OCI-LY3 (cell line): ENCODE results near the gene PRKCE.

Experiments used
- CTCF ChIP-seq: fragments of 200-600, 300-600 bp; sonication (generic); IDR thresholded peaks from 2 replicates; pipeline ENCODE4 v1.5.1; 2014; ENCODE audit warnings: antibody characterized with exemption, low read length, low read depth
- EZH2phosphoT487 ChIP-seq: fragments of 200-600 bp; shearing (Covaris generic); IDR thresholded peaks from 2 replicates; pipeline ENCODE4 v1.6.1; 2018; ENCODE audit warnings: antibody characterized with exemption, mixed run types, low read depth

DNA sequence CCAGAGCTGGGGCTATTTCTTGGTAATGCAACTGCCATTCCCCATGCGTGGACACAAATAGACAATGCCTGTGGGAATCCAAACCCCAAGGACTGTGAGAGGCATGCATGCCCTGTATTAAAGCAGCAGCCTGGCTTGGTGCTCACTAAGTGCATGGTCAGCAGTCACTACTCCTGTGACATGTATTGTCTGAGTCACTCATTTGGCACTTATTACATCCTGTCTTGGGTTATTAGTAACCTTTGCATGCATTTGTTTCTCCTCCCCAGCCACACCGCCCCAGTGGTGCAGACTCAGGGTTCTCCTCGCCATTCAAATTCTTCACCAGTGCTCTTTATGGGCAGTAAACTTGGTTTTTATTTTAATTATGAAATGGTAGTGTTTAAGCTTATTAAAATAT is 30.2 kb downstream of the PRKCE start:
- no peak for TF ChIP-seq CTCF
- TF ChIP-seq EZH2phosphoT487 = no peak
